GM18502 (cell line): ENCODE measurements around the gene BIN1.

Experiments used
- ATAC-seq: cut with Tn5 transposase; IDR thresholded peaks from one replicate; pipeline ENCODE4 v1.9.1; 2021; ENCODE audit warnings: mild to moderate bottlenecking; ENCODE audit not compliant: unreplicated experiment, poor library complexity

BIN1 gene

GRCh38 chr2:127093648-127094210 is 13.2 kb downstream of the BIN1 start:
- ATAC-seq, result peak; percentile 69

DNA sequence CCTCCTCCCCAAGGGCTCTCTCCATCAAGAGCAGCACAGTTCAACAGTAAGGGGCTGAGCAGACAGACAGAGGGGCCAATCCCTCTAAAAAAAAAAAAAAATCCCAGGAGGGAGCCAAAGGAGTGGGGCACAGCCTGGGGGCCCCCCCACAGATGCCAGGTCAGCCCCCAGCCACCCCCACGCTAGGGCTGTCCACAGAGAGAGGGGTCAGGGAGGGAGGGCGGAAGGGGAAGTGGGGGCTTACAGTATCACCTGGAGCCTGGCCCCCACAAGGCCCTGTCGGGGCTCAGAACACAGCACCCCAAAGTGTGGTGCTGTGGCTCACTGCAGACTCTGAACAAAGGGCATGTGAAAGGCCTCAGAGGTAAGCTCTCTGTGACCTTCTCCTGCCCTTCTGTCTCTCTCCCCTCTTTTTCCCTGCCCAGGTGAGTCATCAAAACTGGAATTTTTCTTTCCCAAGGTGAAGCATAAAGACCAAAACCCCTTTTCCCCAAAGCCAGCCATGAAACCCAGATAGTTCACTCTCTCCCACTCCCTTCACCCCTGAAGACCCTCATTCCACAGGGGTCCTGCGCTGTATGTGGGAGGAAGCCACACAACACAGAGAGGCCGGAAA is 13.9 kb downstream of the BIN1 start:
- ATAC-seq, result no peak

DNA sequence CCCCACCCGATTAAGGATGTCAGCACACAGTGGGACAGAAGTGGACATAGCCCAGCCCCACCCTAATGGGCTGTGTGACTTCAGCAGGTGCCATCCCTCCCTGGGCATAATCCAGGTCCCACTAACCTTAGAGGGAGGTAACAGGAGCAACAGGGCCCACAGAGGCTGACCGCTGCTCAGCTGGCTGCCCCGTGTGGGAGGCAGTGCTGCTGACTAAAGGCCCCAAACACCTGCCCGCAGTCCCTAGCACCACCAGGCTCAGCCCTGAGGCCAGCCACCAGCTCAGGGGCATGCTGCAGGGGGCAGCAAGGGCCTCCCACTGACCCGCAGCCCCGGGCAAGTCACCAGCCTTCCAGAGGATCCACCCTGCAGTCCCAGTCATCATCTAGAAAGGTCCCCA is 14.6 kb downstream of the BIN1 start:
- no peak for ATAC-seq

GRCh38 chr2:127091886-127092285 is 15.1 kb downstream of the BIN1 start:
- ATAC-seq, result no peak

DNA sequence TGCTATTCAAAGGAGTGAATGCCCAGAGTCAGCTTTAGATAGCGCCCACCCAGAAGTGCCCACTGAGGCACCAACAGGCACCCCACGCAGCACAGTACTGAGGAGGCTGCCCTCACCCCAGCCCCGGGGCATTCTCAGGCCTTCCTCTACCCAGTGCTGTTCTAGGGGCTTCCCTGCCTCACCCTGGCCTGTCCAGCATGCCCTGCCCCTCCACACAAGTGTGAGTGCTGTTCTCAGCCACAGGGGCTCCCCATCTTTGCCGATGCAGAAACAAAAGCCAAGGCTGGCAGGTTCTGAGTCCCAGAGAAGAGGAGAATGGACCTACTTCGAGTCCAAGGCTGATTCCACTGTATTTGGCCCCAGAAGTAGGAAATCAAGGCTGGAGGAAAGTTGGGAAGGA is 15.8 kb downstream of the BIN1 start:
- ATAC-seq, result no peak

GRCh38 chr2:127090281-127091120 is 16.5 kb downstream of the BIN1 start:
- ATAC-seq, result no peak

GRCh38 chr2:127089478-127090235 is 17.3 kb downstream of the BIN1 start:
- ATAC-seq, result no peak

DNA sequence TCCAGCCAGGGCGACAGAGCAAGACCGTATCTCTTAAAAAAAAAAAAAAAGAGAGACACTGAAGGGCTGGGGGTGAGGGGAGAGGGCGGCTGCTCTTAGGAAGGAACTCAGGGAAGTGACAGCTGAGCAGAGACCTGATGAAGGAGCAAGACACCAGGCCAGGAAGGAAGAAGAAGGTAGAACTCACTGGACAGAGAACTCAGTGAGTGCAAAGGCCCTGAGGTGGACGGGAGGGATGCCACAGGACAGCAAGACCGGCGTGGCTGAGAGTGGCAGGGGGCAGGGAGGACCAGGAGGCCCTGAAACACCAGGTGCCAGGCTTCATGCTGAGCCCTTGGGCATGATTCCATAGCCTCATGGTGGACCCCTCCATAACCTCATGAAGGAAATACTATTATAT is 18.2 kb downstream of the BIN1 start:
- no peak for ATAC-seq

- ATAC-seq, result no peak
Observed at GRCh38 chr2:127087791-127088495, 19.0 kb downstream of the BIN1 start.

- ATAC-seq, result peak; percentile 68
Observed at GRCh38 chr2:127086990-127087790, 19.8 kb downstream of the BIN1 start.

DNA sequence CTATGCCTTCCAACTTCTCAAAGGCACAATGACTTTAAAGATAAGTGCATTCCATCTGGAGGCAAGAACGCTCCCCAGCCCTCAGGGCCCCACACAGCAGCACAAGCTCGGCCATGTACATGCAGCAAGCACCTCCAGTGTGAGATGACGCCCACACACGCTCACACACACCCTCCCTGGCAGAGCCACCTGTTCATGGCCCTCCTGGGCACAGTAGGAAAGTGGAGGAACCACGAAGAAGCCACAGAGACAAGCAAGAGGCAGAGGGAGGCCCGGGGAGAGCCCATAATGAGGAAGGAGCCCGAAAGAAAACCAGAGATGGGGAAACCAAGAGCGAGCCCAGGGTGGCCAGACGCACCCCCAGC is 21.7 kb downstream of the BIN1 start:
- ATAC-seq, result peak; percentile 20

- ATAC-seq, result no peak
Observed at GRCh38 chr2:127084611-127085316, 22.2 kb downstream of the BIN1 start.

DNA sequence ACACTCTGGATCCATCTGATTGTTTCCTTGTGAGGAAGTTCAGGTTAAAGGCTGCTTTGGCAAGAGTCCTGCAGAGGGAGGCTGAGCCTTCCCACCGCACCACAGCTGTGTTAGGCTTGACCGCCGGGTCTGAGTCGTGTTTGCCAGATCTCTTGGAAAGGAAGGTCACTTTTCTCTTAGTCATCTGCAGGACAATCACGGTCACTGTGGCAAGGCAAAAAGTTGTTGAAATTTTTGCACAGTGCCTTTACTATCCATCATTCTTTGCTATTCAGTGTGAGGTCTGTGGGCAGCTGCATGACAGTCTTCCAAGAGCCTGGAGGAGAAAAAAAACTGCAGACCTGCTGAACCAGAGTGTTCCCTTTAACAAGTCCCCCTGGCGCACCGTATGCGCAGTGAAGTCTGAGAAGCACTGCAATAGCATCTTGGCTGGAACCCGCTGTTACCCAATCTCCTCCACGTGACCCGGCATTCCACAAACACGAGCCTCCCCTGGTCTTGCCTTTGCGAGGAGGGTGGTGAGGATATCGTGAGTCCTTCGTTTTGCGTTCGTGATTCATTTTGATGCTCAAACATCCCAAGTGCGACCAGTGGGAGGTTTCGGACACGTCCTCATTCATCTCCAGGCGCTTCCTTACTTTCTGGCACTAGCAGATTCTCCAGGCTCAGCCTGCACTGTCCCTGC is 23.0 kb downstream of the BIN1 start:
- no peak for ATAC-seq

- ATAC-seq, result no peak
Observed at GRCh38 chr2:127082974-127083373, 24.0 kb downstream of the BIN1 start.

DNA sequence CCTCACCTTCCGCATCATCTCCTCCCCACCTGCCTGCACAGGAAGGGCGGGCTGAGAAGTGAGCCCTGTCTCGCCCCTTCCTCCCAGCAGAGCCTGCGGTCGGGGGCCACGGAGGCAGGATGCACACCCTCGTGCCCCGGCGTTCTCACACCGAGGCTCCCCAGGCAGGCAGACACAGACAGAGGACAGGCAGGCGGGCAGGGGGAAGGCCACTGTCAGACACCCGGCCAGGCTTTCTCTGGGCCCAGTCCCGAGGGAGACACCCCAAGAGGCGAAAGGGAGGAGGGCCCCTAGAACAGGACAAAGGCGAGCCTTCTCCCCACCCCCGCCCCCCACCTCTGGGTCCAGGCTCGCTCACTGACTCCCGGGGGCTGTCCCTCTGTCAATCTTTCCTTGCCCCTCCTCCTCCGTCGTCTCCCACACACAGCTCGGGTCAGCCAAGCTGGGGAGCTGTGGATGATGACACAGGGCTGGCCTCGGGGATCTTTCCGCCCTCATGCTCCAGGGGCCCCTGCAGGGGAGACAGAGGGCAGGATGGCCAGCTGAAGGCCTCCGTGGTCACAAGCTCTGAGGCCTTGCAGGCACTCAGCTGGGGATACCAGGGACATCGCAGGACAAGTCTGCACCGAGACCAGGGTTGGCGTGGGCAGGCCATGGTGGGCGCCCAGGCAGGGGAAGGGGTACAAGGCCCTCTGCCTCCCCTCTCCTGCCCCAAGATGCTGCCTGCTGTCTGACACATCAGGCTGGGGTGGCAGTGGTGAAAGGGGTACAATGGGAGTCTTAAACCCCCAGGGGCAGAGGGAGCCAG is 24.9 kb downstream of the BIN1 start:
- peak; percentile 58 for ATAC-seq

GRCh38 chr2:127080938-127081755 is 25.8 kb downstream of the BIN1 start:
- peak; percentile 43 for ATAC-seq
